NCI-H774 (cell line): ENCODE results near the gene FOXP3.

Experiments
- DNase-seq: peaks from one replicate; lab custom pipeline; 2025; lab: John Stamatoyannopoulos, UW

Gene FOXP3

DNA sequence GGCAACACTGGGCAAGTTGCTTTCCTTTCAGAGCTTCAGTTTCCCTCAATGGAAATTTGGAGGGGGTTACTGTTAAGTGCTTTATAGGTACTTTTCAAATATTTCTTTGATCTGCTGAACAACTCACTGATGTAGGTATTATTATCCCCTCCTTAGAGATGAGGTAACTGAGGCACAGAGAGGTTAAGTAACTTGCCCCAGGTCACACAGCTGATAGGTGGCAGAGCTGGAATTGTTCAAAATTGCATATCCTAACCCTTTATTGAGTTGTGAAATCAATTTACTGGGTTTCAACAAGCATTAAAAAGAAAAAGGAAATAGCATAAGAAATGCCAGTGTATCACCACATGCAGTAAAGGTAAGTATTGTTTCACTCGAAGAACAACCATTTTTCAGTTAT lies 11.7 kb upstream of the FOXP3 start:
- DNase-seq = no peak

DNA sequence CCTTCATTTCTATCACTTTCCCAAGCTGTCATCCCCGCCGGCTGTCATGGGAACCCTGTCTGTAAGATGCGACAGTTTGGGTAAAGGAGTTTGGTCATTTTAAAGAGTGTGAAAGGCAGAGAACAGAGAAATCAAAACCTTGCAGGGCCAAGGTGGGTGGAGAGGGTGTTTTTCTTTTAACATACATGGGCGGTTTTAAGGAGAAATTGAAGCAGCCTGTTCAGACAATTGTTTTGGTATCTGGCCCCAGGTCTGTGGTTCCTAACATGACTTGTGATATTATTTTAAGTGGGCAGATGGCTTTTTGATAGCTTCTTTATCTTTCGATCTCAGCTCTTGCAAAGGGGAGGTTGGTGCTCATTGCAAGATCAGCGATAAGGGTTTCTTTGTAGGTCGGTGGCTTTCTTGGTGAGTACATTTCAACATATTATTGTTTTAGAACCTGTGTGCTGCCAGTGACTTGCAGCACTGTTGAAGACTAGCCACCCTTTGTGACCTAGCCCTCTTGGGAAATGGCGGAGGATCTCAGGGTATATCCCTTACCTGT lies 8.7 kb upstream of the FOXP3 start:
- no peak for DNase-seq

DNA sequence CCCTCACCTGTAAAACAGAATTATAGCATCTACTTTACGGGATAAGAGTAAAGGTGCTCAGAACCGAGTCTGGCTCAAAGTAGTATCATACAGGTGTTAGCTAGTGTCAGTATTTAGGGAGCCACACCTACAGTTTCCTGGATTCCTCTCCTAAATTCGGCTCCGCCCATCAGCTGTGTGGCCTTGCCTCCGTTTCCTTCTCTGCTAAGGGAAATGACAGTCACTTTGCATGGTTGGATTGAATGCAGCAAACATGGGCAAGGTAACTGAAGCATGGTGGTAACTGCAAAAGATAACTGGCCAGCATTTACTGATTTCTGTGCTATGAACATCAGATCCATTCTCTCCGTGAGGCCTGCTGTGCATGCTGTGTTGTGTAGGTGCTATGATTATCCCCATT lies 7.9 kb upstream of the FOXP3 start:
- DNase-seq = no peak

DNA sequence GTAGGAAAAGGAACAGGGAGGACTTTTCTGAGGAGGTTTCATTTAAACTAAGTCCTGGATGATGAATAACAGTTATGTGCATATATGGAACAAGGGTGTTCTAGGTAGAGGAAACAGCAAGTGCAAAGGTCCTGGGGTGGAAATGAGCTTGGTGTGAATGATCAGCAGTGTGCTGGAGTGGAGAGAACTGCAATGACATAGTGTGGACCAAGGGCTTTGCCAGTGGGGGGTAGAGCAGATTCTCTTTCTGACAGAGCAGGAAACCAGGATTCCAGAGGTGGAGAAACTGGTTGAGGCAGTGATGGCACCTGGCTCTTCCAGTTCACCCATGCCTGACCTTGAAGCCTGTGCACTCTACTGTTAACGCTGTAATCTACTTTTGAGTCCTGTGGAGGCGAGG lies 6.8 kb upstream of the FOXP3 start:
- DNase-seq = no peak

DNA sequence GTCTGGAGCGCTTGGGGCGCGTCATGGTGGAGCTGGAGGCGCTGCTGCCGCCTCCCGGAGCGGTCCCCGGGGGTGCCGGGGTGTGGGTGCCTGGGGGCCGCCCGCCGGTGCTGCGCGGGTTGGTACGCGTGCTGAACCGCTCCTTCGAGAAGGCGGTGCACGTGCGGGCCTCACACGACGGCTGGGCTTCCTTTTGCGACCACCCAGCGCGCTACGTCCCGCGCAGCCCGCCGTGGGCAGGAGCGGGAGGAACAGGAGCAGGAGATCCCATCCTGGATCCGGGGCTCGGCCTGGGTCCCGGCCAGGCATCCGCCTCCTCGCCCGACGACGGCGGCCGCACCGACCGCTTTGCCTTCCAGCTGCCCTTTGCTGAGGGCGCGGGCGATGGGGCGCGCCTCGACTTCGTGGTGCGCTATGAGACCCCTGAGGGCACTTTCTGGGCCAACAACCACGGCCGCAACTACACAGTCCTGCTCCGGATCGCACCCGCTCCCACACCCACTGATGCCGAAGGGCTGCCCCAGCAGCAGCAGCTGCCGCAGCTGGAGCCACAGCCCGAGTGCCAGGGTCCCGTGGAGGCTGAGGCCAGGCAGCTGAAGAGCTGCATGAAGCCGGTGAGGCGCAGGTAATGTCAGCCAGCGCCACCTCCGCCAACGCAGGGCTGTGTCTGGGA lies 5.9 kb upstream of the FOXP3 start:
- no peak for DNase-seq

DNA sequence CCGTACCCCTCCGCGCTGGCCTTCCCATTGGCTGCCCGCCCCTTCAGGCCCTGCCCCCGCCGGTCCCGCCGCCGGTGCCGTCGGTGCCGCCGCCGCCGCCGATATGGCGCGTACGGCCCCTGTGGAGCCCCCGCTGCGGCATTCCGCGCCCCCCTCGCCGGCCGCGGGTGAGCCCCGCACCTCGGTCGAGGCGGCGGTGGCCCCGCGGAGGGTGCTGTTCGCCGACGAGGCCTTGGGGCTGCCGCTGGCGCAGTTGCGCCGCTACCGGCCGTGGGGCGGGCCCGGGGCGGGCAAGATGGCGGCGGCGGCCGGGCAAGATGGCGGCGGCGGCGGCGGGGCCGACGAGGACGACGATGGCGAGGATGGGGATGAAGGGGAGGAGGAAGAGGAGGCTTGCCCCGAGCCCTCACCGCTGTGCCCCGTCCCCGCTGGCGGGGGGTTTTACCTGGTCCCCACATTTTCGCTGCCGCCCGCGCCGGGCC lies 5.3 kb upstream of the FOXP3 start, which contains the start of gene PPP1R3F:
Gene PPP1R3F, plus strand, starts transcription at position 27 of the 482 bp plus-strand sequence. Its CDS starts 77 bp downstream, at position 104.
- DNase-seq = peak; percentile 40

DNA sequence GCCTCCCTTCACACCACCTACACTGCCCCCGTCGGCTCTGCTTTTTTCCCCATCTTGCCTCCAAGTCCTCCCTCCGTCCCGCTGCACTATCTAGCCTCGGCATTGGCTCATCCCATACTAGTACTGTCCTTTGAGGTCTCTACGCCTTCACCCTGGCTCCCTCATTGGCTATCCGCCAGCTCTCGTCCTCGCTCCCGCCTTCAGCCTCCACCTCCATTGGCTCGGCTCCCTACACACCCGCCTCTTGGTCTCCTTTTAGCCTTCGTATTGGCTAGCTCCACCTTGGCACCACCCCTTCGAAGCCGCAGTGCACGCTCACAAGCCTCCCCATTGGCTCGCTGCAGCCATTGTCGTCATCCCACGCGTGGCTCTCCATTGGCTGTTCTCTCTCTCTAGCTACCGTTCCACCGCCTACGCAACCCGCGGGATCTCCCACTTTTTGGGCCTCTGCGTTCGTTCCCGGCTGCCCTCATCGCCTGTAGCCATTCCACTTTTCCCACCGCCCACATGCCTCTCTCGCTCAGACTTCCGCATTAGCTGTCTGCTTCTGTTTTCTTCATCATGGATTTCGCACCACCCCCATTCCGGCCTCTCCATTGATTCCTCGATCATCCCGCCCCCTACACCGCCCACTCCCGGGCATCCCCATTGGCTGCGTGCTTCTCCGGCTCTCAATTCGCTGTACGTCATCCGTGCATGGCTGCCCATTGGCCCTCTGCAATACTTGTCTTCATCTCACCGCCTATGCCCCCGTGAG lies 4.7 kb upstream of the FOXP3 start:
- peak; percentile 93 for DNase-seq

DNA sequence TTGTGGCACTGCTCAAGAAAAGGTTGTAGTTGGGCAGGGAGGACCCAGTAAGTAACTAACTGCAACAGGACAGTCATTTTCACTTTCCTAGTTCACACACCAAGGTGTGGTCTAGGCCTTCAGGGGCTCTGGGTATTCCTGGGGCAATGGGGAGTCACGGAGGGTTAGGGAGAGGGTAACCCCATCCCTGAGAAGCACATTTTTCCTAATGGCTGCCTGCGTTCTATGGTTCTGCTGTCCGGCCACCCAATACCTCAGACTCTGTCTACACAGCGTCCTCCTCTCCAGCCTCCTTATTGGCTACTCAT lies 4.1 kb upstream of the FOXP3 start:
- no peak for DNase-seq

DNA sequence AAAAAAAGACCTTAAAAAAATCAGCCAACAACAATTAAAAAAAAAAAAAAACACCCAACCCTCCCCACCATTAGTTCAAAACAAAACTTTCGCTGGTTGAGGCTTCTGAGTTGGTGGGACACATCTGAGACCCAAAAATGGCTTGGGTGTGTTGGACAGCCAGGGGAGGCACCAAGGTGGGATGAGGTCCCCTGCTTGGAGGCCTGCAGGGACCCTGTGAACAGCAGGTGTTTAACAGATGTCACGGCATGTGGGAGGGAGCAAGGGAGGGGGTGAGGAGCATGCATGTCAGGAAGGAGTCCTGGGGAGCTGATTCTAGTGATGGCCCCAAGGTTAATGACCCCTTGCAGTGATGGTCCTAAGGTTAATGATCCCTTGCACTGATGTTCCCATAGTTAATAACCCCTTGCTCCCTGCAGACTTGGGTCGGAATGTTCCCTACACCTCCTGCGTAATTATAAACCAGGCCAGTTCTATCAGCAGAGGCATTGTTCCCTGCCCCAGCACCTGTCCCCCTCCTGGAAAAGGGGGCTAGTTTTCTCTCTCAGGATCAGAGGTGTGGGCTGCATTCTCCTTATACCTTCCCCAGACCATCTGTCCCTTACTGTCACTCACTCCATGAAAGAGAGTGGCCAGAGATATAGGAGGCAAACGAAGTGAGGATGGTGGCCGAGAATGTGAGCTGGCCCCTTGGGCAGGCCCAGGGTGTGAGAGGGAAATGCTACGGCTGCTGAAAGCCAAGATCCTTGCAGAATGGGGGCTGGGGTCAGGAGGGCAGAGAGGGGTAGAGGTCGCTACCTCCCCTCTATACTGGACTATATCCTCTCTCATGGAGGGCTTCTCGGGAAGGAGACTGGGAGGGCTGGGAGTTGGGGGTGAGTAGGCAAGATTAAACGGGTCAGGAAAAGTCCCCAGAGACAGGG lies 2.3 kb upstream of the FOXP3 start:
- no peak for DNase-seq

DNA sequence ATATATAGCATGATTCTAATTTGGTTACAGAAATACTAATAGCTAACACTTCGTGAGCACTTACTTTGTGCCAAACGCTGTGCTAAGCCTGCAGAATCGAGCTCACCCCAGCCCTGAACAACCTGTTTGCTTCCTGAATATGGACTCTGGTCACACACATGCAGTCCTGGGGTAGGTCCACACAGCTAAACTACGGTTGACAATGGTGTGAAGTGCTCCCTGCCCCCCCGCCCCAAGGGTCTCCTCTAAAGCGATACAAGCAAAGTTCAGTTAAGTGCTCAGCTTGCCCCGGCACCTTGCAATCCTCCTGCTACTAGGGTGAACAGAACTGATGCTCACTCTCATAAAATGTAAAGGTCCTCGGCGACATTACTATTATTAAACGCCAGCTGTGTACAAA lies 879 bp downstream of the FOXP3 start:
- DNase-seq = no peak

DNA sequence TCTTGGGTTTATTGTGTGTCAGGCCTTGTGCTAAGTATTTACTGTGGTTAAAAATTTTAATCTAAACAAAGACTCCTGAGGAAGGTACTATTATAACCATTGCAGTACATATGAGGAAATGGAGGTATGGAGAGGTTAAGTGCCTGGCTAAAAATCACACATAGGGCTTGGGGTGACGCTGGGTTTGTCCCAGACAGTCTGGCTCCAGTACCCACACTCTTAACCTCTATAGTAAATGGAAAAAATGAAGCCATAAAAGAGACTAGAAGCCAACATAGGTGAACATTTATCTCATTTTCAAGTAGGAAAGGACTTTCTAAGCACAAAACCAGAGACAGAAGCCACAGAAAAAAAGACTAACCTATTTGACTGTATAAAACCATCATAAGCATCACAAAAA lies 1.9 kb downstream of the FOXP3 start:
- DNase-seq = no peak

DNA sequence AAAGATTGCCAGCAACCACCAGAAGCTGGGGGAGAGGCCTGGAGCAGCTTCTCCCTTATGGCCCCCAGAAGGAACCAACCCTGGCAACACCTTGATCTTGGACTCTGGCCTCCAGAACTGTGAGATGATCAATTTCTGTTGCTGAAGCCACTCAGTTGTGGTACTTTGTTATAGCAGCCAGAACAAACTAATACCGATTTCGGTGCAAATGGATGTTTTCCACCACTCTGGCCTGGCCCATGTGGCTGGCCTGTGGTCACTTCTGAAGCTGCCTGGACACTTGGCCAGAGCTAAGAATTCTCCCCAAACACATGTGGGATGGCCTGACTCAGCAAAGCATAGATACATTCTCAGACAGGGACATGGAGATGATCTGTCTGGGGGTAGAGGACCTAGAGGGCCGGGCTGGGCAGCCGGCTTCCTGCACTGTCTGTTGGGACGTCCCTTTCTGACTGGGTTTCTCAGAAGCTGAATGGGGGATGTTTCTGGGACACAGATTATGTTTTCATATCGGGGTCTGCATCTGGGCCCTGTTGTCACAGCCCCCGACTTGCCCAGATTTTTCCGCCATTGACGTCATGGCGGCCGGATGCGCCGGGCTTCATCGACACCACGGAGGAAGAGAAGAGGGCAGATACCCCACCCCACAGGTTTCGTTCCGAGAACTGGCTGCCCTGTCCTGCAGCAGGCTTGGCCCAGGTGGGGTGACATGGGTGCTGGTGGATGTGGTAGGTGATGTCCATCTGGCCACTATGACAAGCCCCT lies 4.1 kb downstream of the FOXP3 start:
- no peak for DNase-seq

DNA sequence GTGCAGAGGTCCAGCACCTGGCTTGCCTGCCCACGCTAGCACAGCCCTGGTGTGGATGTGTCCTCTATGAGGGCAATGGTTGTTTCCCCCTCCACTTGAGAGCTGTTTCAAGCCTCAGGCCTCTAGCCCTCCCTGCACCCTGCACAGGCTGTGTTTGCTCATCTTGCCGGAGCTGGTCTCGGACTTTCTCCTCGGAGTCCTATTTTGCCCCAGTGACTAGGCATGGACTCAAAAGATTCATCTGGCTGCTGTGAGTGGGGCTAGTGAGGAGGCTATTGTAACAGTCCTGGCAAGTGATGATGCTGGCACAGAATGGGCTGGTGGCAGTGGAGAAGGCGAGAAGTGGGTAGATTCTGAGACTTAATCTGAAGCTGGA lies 5.8 kb downstream of the FOXP3 start:
- DNase-seq = no peak

DNA sequence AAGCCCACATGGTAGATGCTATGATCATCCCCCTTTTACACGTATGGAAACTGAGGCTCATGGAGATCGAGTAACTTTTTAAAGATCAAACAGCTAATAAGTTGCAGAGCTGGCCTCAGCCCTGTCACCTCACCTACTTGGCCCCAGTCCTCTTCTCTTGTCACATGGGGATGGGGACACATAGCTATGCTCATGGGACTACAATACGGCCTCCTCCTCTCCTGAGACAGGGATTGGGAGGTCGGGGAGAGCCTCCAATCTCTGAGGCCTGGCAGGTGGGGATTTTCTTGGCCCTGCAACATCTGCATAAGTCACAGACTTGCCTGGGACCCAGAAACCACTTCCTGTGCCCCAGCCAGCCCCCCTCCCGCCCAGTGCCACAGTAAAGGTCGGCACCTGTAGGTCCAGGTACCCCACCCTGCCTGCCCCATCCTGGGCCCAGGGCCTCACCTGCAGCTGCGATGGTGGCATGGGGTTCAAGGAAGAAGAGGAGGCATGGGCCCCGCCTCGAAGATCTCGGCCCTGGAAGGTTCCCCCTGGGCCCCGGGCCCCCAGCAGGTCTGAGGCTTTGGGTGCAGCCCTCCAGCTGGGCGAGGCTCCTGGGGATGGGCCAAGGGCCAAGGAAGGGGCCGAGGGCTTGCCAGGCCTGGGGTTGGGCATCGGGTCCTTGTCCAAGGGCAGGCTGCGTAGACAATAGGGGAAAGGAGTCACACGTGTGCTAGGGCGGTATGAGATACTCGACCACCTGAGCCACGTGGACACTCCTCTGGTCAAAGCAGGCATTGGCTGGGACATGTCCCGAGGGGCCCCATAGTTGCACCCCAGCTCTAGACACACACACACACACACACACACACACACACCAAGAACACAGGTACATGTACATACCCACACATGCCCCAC lies 6.4 kb downstream of the FOXP3 start:
- no peak for DNase-seq

DNA sequence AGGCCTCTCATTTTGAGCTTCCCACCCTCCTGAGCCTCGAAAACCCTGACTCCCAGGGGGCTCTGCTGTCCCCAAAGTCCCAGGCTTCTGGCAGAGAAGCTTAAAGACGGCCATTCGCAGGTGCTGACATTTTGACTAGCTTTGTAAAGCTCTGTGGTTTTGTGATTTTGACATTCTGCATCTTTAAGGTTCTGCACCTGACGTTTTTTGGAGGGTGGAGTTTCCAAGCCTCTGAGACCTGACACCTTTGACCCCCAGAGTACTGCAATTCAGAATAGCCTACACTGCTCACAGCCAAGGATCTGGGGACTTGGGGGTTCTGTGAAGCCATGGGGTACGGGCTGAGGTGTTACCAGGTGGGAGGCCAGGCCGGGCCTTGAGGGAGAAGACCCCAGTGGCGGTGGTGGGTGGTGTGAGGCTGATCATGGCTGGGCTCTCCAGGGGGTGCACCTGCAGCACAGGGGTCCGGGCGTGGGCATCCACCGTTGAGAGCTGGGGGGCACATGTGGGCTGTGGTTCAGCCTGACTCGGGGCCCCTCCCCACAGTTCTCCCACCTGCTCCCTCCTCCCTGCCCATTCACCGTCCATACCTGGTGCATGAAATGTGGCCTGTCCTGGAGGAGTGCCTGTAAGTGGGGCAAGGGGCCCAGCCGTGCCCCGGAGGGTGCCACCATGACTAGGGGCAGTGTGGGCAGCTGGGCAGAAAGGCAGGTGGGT lies 7.3 kb downstream of the FOXP3 start:
- DNase-seq = no peak

DNA sequence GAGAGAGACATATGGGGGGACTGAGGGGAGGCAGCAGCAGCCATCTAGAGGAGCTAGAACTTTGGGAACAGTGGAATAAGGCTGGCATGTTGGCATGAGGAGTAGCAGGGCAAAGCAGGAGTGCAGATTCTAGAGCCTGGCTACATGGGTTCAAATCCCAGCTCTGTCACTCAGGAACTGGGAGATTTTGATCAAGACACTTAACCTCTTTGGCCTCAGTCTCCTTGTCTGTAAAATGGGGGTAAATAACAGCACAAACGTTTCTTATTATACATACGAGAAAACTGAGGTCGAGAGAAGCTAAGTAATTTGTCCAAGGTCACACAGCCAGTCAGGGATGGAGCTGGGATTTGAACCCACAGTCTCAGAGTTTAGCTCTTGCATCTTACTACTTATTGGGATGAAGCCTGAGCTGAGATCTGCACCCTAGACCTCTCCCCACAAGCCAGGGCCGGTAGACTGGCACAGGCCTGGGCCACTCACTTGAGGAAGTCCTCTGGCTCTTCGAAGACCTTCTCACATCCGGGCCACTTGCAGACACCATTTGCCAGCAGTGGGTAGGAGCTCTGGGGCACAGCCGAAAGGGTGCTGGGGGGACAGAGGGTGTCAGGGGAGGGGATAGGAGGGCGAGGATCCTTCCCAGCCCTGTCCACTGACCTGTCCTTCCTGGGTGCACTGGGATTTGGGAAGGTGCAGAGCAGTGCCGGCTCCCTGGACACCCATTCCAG lies 8.1 kb downstream of the FOXP3 start:
- no peak for DNase-seq

DNA sequence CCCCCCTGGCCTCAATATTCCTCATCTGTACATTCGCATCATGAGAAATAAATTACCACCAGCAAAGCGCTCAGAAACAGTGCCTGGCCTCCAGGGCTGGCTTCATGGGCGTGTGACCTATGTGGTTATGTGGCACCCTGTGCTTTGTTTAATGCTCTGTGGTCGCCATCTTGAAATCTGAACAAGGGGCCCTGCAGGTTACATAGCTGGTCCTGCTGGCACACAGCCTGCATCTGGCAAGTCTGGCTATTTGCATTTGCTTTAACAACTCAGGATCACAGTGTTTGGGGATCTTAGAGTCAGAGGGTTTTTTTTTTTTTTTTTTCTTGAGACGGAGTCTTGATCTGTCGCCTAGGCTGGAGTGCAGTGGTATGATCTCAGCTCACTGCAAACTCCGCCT lies 9.9 kb downstream of the FOXP3 start:
- no peak for DNase-seq

DNA sequence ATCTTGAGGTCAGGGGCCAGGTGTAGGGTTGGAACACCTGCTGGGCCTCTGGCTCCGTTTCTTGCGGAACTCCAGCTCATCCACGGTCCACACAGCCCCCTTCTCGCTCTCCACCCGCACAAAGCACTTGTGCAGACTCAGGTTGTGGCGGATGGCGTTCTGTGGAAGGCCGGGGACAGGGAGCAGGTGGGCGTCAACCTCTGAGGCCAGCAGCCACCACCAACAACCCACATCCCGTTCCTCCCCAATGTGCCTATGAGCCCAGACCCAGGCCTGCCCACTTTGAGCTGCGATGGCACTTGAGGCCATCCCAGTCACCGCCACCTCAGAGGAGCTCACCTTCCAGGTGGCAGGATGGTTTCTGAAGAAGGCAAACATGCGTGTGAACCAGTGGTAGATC lies 13.2 kb downstream of the FOXP3 start:
- no peak for DNase-seq

DNA sequence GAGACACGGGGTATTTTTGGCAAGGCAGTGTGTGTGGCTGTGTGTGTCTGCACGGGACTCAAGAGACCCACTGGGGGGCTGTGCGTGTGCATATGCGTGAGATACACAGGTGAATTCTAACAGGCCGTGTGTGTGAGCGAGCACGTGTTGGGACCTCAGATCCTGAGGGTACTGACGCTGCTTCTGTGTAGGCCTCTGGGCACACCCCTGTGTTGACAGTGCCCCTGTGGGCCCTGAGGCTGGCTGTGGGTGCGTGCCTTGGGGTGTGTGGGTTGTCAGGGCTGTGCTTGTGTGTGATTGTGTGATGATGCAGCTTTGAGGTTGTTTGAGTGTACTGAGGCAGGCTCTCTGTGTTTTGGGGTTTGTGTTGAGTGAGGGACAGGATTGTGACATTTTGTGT lies 13.9 kb downstream of the FOXP3 start:
- no peak for DNase-seq
